Keratinocyte (primary cell): ENCODE measurements around the gene STK38. TPM values are rescaled to one million over a fixed set of nuclear protein-coding genes. Genes with fewer than 3 reads are reported as not detected.
"Not testable (repeated sequence)": the region's sequence is repeated elsewhere in the genome, so short reads cannot be mapped to it uniquely, and the experiment has no call there.

Experiments
- DNase-seq: peaks from one replicate; pipeline ENCODE4 v3.0.0-alpha.2; 2011; ENCODE audit warnings: low read depth, missing footprints, low spot score
- FAIRE-seq: peaks from 2 replicates; lab custom pipeline; 2011; peaks lifted over from hg19 to GRCh38; lab: Jason Lieb, UNC
- H2AFZ ChIP-seq: 2 replicates; pipeline ENCODE4 v1.6.0; 2012; ENCODE audit warnings: low read length, control low read depth, inconsistent platforms; ENCODE audit not compliant: control insufficient read depth
- H3K27ac ChIP-seq: 2 replicates; pipeline ENCODE4 v1.5.1; 2011; ENCODE audit warnings: low read length; ENCODE audit not compliant: control insufficient read depth, insufficient read depth
- H3K27me3 ChIP-seq: 3 replicates; pipeline ENCODE4 v1.6.0; 2011; ENCODE audit warnings: low read length; ENCODE audit not compliant: control insufficient read depth, insufficient read depth; ENCODE audit errors: extremely low read depth
- H3K36me3 ChIP-seq, 2 experiments: 2 replicates in 1 of 2; 3 replicates in 1 of 2; pipeline ENCODE4 v1.5.1; 2011; ENCODE audit warnings: low read length in 2 of 2, mild to moderate bottlenecking in 1 of 2; ENCODE audit not compliant: control insufficient read depth in 2 of 2, insufficient read depth in 2 of 2; ENCODE audit errors: extremely low read depth in 1 of 2
- H3K4me1 ChIP-seq: 3 replicates; pipeline ENCODE4 v1.5.1; 2011; ENCODE audit warnings: low read length; ENCODE audit not compliant: control insufficient read depth, insufficient read depth; ENCODE audit errors: extremely low read depth
- H3K4me2 ChIP-seq: 3 replicates; pipeline ENCODE4 v1.6.0; 2011; ENCODE audit warnings: low read depth, low read length; ENCODE audit not compliant: control insufficient read depth, insufficient read depth; ENCODE audit errors: extremely low read depth
- H3K4me3 ChIP-seq, 3 experiments: fragments of 200-600 bp in 1 of 3; sonication (generic) in 1 of 3; 2 replicates in 2 of 3; 3 replicates in 1 of 3; pipeline ENCODE4 v1.5.1; 2011 to 2016; ENCODE audit warnings: low read length in 3 of 3, mild to moderate bottlenecking in 3 of 3, control low read depth in 2 of 3, inconsistent platforms in 1 of 3, low read depth in 1 of 3, mixed read lengths in 1 of 3, mixed run types in 1 of 3, moderate library complexity in 1 of 3; ENCODE audit not compliant: control insufficient read depth in 2 of 3, insufficient read depth in 2 of 3; ENCODE audit errors: extremely low read depth in 1 of 3
- H3K79me2 ChIP-seq: 2 replicates; pipeline ENCODE4 v1.6.0; 2012; ENCODE audit warnings: low read length; ENCODE audit not compliant: control insufficient read depth, insufficient read depth
- H3K9ac ChIP-seq: 3 replicates; pipeline ENCODE4 v1.6.0; 2011; ENCODE audit warnings: low read length; ENCODE audit not compliant: control insufficient read depth, insufficient read depth; ENCODE audit errors: extremely low read depth
- H3K9me1 ChIP-seq: 3 replicates; pipeline ENCODE4 v1.6.0; 2011; ENCODE audit warnings: low read length; ENCODE audit not compliant: control insufficient read depth, insufficient read depth; ENCODE audit errors: extremely low read depth
- H3K9me3 ChIP-seq: 2 replicates; pipeline ENCODE4 v1.5.1; 2012; ENCODE audit warnings: low read depth, low read length; ENCODE audit not compliant: control insufficient read depth
- H4K20me1 ChIP-seq: 3 replicates; pipeline ENCODE4 v1.6.0; 2011; ENCODE audit warnings: low read length; ENCODE audit not compliant: control insufficient read depth, insufficient read depth; ENCODE audit errors: extremely low read depth
- EZH2 ChIP-seq: IDR thresholded peaks from one replicate; pipeline ENCODE4 v1.6.1; 2012; ENCODE audit warnings: inconsistent platforms, mild to moderate bottlenecking, low read length, moderate library complexity
- dilution Hi-C: fragments of 300-500 bp; cut with MboI; formaldehyde crosslinking; loops from one replicate; pipeline ENCODE4 v1.7.0; 2020; ENCODE audit warnings: low sequenced_read_pairs; ENCODE audit not compliant: extremely low pct_ligation_motif_present
- polyA plus RNA-seq, 5 experiments: library from polyadenylated mRNA; depleted of rRNA in 3 of 5; stranded (reverse) in 3 of 5; stranded (forward) in 1 of 5; unstranded in 1 of 5; fragments of >200 nt; gene quantifications; 1 replicate in 1 of 5; 2 replicates in 3 of 5; 3 replicates in 1 of 5; pipeline versions ENCODE4 v1.2.1 to v1.2.3, GENCODE V29; 2011 to 2012; ENCODE audit warnings: missing spikeins in 2 of 5, low read depth in 1 of 5, low replicate concordance in 1 of 5
- TF ChIP-seq, protein P1 (sequence below), 3 experiments: IDR thresholded peaks in 1 of 3; conservative IDR thresholded peaks in 1 of 3; optimal IDR thresholded peaks in 1 of 3; 2 replicates in 2 of 3; 3 replicates in 1 of 3; pipeline versions ENCODE3 to v1.5.1; 2011; ENCODE audit warnings: low read length in 3 of 3, mild to moderate bottlenecking in 3 of 3, moderate library complexity in 2 of 3, control low read depth in 1 of 3, inconsistent platforms in 1 of 3; ENCODE audit not compliant: insufficient read depth in 2 of 3; ENCODE audit errors: extremely low read depth in 1 of 3

STK38 gene
- polyA plus RNA-seq, 1 donor (not counting 4 experiments of a cell fraction or from before 2014, with no cell fraction given): 24.4 TPM

DNA sequence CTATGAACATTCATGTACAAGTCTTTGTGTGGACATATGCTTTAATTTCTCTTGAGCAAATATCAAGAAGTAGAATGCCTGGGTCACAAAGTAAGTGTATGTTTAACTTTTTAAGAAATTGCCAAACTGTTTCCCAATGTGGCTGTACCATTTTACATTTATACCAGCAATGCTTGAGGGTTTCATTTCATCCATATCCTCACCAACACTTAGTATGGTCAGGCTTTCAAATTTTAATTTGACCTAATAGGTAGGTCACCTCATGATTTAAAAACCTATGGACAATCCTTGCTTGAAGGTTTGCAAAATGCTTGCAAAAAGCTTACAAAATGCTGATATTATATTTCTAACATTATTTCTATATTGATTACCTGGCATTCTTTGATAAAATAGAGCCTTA lies 27.4 kb upstream of the STK38 start:
- no peaks in the 10 kb centered on the region for H3K9me3 ChIP-seq
- H4K20me1 ChIP-seq: no peaks in the 10 kb centered on the region
- H3K4me1 ChIP-seq: peaks cover 17% of the 10 kb centered on the region
- H3K27me3 ChIP-seq: no peaks in the 10 kb centered on the region
- no peak overlapping the region for H3K9ac ChIP-seq
- no peak for DNase-seq
- no peak overlapping the region for H3K4me3 ChIP-seq
- no peak overlapping the region for H3K27ac ChIP-seq
- dilution Hi-C loops: no loop called here
- no peak for TF ChIP-seq EZH2
- TF ChIP-seq, protein P1, sequence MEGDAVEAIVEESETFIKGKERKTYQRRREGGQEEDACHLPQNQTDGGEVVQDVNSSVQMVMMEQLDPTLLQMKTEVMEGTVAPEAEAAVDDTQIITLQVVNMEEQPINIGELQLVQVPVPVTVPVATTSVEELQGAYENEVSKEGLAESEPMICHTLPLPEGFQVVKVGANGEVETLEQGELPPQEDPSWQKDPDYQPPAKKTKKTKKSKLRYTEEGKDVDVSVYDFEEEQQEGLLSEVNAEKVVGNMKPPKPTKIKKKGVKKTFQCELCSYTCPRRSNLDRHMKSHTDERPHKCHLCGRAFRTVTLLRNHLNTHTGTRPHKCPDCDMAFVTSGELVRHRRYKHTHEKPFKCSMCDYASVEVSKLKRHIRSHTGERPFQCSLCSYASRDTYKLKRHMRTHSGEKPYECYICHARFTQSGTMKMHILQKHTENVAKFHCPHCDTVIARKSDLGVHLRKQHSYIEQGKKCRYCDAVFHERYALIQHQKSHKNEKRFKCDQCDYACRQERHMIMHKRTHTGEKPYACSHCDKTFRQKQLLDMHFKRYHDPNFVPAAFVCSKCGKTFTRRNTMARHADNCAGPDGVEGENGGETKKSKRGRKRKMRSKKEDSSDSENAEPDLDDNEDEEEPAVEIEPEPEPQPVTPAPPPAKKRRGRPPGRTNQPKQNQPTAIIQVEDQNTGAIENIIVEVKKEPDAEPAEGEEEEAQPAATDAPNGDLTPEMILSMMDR (optimal IDR thresholded peaks at IDR 0.05 in 1 of 3, IDR thresholded peaks at IDR 0.05 in 1 of 3, conservative IDR thresholded peaks at IDR 0.05 in 1 of 3; ENCODE audit: extremely low read depth in 1 of 3, insufficient read depth in 2 of 3, low read length in 3 of 3): no peak
- H3K36me3 ChIP-seq: no peaks in the 10 kb centered on the region
- no peak overlapping the region for H2AFZ ChIP-seq
- FAIRE-seq: no peak
- H3K79me2 ChIP-seq: no peaks in the 10 kb centered on the region
- no peaks in the 10 kb centered on the region for H3K9me1 ChIP-seq
- no peak overlapping the region for H3K4me2 ChIP-seq

DNA sequence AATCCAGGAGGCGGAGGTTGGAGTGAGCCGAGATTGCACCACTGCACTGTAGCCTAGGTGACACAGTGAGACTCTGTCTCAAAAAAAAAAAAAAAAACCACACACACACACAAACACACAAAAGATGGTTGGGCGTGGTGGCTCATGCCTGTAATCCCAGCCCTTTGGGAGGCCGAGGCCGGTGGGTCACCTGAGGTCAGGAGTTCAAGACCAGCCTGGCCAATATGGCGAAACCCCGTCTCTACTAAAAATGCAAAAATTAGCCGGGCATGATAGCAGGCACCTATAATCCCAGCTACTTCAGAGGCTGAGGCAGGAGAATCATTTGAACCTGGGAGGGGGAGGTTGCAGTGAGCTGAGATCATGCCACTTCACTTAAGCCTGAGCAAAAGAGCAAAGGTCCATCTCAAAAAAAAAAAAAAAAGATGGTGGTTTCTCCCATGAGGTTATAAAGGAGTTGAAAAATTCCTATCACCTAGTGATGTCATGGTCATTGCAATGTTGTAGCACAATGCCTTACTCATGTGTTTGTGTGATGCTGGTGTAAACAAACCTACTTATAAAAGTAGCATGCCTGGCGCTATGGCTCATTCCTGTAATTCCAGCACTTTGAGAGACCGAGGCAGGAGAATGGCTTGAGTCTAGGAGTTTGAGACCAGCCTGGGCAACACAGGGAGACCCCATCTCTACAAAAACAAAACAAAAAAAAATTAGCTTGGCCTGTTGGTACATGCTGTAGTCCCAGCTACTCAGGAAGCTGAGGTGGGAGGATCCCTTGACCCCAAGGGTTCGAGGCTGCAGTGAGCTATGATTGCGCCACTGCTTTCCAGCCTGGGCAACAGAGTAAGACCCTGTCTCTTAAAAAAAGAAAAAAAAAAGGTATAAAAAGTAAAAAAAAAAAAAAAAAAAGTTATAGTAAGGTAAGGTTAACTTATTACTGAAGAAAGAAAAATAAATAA lies 25.4 kb upstream of the STK38 start:
- FAIRE-seq, dilution Hi-C loops: not testable (repeated sequence)

More for the DNA sequence above, 25.4 kb upstream of the STK38 start:
- H3K36me3 ChIP-seq, H3K9me3 ChIP-seq, H3K4me1 ChIP-seq, H2AFZ ChIP-seq, H3K4me3 ChIP-seq, DNase-seq, H3K79me2 ChIP-seq, H3K9ac ChIP-seq, H3K9me1 ChIP-seq, H4K20me1 ChIP-seq, H3K27me3 ChIP-seq, H3K27ac ChIP-seq, H3K4me2 ChIP-seq: not testable (repeated sequence)
